Measurements from ENCODE around the gene DDX55.
"Not testable (repeated sequence)": the region's sequence is repeated elsewhere in the genome, so short reads cannot be mapped to it uniquely, and the experiment has no call there.

DDX55 gene

DNA sequence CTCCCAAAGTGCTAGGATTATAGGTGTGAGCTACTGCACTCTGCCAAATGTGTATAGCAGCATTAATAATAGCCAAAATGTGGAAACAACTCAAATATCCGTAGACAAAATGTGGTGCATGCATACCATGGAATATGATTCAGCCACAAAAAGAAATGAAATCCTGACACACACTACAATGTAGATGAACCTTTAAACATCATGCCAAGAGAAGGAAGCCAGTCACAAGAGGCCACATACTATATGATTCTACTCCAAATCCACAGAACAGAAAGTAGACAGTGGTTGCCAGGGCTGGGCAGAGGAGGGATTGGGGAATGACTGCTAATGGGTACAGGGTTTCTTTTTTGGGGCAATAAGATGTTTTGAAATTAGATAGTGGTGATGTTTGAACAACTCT, 25.3 kb upstream of the DDX55 start:
- TF ChIP-seq, protein P1, sequence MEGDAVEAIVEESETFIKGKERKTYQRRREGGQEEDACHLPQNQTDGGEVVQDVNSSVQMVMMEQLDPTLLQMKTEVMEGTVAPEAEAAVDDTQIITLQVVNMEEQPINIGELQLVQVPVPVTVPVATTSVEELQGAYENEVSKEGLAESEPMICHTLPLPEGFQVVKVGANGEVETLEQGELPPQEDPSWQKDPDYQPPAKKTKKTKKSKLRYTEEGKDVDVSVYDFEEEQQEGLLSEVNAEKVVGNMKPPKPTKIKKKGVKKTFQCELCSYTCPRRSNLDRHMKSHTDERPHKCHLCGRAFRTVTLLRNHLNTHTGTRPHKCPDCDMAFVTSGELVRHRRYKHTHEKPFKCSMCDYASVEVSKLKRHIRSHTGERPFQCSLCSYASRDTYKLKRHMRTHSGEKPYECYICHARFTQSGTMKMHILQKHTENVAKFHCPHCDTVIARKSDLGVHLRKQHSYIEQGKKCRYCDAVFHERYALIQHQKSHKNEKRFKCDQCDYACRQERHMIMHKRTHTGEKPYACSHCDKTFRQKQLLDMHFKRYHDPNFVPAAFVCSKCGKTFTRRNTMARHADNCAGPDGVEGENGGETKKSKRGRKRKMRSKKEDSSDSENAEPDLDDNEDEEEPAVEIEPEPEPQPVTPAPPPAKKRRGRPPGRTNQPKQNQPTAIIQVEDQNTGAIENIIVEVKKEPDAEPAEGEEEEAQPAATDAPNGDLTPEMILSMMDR (IDR thresholded peaks at IDR 0.05; ENCODE audit: low read depth, low read length): no peak
- DNase-seq (ENCODE audit: low read depth in 2 of 2): peak in 1 of 2 donors; percentile 48
- H3K4me3 ChIP-seq (replicated peaks in 1 of 2; ENCODE audit: low read depth in 2 of 2, low read length in 2 of 2): no peak overlapping the region

DNA sequence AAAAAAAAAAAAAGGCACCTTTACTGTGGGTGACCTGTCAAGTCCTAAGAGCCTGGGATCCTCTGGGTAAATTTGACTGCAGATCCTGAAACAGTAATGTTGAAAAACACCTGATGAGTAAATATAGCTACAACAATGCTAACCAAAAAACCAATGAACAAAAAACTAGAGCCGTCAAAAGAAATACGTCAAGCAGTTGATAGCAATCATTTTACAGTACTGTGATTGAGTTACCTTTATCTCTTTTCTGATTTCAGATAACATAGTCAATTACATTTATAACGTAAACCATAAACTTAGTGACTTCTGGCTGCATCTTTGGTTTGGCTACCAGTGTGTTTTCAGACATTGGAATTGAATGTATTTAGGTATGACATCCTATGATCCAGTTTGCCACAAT, 23.7 kb upstream of the DDX55 start:
- no peak for DNase-seq (ENCODE audit: low read depth in 2 of 2)

DNA sequence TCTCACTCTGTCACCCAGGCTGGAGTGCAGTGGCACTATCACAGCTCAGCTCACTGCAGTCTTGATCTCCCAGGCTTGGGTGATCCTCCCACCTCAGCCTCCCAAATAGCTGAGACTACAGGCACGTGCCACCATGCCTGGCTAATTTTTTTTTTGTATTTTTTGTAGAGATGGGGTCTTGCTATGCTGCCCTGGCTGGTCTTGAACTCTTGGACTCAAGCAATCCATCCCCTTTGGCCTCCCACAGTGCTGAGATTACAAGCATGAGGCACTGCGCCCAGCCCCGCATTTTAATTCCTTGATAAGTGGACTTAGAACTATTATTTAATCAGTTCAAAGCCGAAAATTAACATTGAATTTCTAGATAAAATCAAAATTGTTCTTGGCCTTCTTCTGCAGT, 23.1 kb upstream of the DDX55 start:
- not testable (repeated sequence) for DNase-seq (ENCODE audit: low read depth in 2 of 2); H3K4me3 ChIP-seq (replicated peaks in 1 of 2; ENCODE audit: low read depth in 2 of 2, low read length in 2 of 2)

More for the DNA sequence above, 23.7 kb upstream of the DDX55 start:
- no peak overlapping the region for H3K4me3 ChIP-seq (replicated peaks in 1 of 2; ENCODE audit: low read depth in 2 of 2, low read length in 2 of 2)
- TF ChIP-seq, protein P1 (IDR thresholded peaks at IDR 0.05; ENCODE audit: low read depth, low read length): no peak

DNA sequence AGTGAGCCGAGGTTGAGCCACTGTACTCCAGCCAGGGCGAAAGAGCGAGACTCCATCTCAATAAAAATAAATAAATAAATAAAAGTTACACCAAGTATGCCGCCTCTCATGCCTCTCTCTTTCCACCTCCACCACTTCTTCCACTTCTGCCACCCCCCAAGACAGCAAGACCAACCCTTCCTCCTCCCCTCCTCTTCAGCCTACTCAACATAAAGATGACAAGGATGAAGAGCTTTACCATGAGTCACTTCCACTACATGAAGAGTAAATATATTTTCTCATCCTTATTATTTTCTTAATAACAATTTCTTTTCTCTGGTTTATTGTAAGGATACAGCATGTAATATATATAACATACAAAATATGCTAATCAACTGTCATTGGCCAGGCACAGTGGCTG, 21.1 kb upstream of the DDX55 start:
- no peak overlapping the region for H3K4me3 ChIP-seq (replicated peaks in 1 of 2; ENCODE audit: low read depth in 2 of 2, low read length in 2 of 2)
- TF ChIP-seq, protein P1 (IDR thresholded peaks at IDR 0.05; ENCODE audit: low read depth, low read length): no peak
- DNase-seq (ENCODE audit: low read depth in 2 of 2): peak in 1 of 2 donors; percentile 29

DNA sequence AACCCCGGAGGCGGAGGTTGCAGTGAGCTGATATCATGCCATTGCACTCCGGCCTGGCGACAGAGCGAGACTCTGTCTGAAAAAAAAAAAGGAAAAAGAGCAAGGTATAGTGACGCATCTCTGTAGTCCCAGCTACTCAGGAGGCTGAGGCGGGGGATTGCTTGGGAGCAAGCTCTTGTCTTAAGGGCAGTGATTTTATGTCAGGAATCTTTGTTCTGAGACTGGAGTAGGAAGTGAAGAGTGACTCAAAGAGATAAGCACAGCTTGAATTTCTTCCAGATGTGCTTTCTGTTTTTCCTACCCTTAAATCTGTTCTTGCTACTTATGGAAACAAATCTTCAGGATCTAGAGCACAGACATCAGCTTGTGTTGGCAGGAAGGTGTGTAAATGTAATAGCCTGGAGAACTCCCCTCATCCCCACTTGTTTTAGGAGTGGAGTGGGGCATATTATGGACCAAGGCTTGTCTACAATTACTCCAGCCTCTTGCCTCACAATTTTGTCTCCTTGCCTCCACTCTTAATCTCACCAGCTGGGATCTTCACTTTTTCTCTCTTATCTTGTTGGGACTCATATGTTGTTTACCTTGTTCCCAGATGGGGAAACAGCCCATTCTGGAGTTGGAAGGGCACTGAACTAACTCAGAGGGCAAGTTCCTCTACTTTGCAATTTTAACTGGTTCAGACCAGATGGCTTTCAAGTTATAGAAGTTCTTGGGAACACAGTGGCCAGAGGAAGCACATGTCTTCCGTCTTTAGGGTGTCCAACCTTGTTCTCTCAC, 10.0 kb upstream of the DDX55 start:
- DNase-seq (ENCODE audit: low read depth in 2 of 2): peak; percentile 85 to 87
- TF ChIP-seq, protein P1 (IDR thresholded peaks at IDR 0.05; ENCODE audit: low read depth, low read length): no peak
- no peak overlapping the region for H3K4me3 ChIP-seq (replicated peaks in 1 of 2; ENCODE audit: low read depth in 2 of 2, low read length in 2 of 2)

DNA sequence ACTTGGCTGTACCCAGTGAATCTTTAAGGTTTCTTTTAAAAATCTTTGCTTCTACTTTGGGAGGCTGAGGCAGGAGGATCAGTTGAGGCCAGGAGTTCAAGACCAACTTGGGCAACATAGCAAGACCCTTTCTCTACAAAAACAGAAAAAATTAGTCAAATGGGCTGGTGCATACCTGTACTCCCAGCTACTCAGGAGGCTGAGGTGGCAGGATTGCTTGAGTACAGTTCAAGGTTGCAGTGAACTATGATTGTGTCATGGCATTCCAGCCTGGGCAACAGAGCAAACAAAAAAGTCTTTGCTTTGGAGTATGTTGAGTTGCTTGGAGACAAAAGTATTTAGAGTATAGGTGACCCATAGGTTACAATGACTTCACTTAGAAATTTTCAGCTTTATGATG, 6.2 kb upstream of the DDX55 start:
- TF ChIP-seq, protein P1 (IDR thresholded peaks at IDR 0.05; ENCODE audit: low read depth, low read length): no peak

DNA sequence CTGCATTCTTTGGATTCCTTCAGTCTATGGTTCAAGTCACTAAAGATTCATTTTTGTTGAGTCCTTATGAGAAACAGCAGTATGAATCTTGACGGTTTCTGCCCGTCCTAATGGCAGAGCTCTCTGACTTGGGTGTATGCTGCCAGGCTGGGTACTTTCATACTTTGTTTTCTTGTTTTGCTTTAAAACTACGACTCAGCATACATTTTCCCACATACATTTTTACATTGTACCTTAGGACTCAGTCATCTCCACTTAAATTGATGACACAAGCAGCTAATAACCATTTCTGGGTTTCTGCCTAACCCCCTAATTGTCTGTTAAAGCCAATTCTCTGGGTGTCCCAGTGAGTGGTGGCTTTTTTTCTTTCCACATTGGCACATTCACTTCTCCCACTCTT, 4.8 kb upstream of the DDX55 start:
- TF ChIP-seq, protein P1 (IDR thresholded peaks at IDR 0.05; ENCODE audit: low read depth, low read length): no peak
- no peak for DNase-seq (ENCODE audit: low read depth in 2 of 2)
- no peak overlapping the region for H3K4me3 ChIP-seq (replicated peaks in 1 of 2; ENCODE audit: low read depth in 2 of 2, low read length in 2 of 2)

More for the DNA sequence above, 6.2 kb upstream of the DDX55 start:
- H3K4me3 ChIP-seq (replicated peaks in 1 of 2; ENCODE audit: low read depth in 2 of 2, low read length in 2 of 2): no peak overlapping the region
- DNase-seq (ENCODE audit: low read depth in 2 of 2): peak in 1 of 2 donors; percentile 7
